Measurements from ENCODE around the gene RXRB. TPM values are rescaled to one million over a fixed set of nuclear protein-coding genes. Genes with fewer than 3 reads are reported as not detected.

The RXRB gene
- total and polyA plus RNA-seq, 2 of the 13 experiments (the other 11 are each of a cell fraction or from before 2014, with no cell fraction given) = 26.7 to 55.7 TPM

- TF ChIP-seq ZBTB21 (CRISPR knock-in tag; IDR thresholded peaks at IDR 0.05) = 0 out of 2 replicates have a peak, but pooled peaks have one; percentile 28
- TF ChIP-seq, protein P1, sequence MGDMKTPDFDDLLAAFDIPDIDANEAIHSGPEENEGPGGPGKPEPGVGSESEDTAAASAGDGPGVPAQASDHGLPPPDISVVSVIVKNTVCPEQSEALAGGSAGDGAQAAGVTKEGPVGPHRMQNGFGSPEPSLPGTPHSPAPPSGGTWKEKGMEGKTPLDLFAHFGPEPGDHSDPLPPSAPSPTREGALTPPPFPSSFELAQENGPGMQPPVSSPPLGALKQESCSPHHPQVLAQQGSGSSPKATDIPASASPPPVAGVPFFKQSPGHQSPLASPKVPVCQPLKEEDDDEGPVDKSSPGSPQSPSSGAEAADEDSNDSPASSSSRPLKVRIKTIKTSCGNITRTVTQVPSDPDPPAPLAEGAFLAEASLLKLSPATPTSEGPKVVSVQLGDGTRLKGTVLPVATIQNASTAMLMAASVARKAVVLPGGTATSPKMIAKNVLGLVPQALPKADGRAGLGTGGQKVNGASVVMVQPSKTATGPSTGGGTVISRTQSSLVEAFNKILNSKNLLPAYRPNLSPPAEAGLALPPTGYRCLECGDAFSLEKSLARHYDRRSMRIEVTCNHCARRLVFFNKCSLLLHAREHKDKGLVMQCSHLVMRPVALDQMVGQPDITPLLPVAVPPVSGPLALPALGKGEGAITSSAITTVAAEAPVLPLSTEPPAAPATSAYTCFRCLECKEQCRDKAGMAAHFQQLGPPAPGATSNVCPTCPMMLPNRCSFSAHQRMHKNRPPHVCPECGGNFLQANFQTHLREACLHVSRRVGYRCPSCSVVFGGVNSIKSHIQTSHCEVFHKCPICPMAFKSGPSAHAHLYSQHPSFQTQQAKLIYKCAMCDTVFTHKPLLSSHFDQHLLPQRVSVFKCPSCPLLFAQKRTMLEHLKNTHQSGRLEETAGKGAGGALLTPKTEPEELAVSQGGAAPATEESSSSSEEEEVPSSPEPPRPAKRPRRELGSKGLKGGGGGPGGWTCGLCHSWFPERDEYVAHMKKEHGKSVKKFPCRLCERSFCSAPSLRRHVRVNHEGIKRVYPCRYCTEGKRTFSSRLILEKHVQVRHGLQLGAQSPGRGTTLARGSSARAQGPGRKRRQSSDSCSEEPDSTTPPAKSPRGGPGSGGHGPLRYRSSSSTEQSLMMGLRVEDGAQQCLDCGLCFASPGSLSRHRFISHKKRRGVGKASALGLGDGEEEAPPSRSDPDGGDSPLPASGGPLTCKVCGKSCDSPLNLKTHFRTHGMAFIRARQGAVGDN (CRISPR knock-in tag; IDR thresholded peaks at IDR 0.05) = peak; percentile 91
- peak; percentile 87; the same call in 1 of the 2 replicates for TF ChIP-seq KLF15 (CRISPR knock-in tag; IDR thresholded peaks at IDR 0.05; ENCODE audit: borderline replicate concordance)
- TF ChIP-seq, protein P2, sequence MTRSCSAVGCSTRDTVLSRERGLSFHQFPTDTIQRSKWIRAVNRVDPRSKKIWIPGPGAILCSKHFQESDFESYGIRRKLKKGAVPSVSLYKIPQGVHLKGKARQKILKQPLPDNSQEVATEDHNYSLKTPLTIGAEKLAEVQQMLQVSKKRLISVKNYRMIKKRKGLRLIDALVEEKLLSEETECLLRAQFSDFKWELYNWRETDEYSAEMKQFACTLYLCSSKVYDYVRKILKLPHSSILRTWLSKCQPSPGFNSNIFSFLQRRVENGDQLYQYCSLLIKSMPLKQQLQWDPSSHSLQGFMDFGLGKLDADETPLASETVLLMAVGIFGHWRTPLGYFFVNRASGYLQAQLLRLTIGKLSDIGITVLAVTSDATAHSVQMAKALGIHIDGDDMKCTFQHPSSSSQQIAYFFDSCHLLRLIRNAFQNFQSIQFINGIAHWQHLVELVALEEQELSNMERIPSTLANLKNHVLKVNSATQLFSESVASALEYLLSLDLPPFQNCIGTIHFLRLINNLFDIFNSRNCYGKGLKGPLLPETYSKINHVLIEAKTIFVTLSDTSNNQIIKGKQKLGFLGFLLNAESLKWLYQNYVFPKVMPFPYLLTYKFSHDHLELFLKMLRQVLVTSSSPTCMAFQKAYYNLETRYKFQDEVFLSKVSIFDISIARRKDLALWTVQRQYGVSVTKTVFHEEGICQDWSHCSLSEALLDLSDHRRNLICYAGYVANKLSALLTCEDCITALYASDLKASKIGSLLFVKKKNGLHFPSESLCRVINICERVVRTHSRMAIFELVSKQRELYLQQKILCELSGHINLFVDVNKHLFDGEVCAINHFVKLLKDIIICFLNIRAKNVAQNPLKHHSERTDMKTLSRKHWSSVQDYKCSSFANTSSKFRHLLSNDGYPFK (CRISPR knock-in tag; IDR thresholded peaks at IDR 0.05; ENCODE audit: borderline replicate concordance) = 0 out of 2 replicates have a peak, but pooled peaks have one; percentile 52
- no peak for TF ChIP-seq TRIM24 (CRISPR knock-in tag; IDR thresholded peaks at IDR 0.05)
- peak; percentile 83; the same call in 1 of the 2 replicates for TF ChIP-seq TBX2 (CRISPR knock-in tag; IDR thresholded peaks at IDR 0.05; ENCODE audit: borderline replicate concordance)
- peak; percentile 45 for TF ChIP-seq ZNF609 (CRISPR knock-in tag; IDR thresholded peaks at IDR 0.05; ENCODE audit: borderline replicate concordance)
- no peak for TF ChIP-seq ZNF33A (CRISPR knock-in tag; IDR thresholded peaks at IDR 0.05; ENCODE audit: borderline replicate concordance)
- peak; percentile 72; the same call in 1 of the 2 replicates for TF ChIP-seq ZNF367 (CRISPR knock-in tag; IDR thresholded peaks at IDR 0.05; ENCODE audit: borderline replicate concordance)
- TF ChIP-seq, protein P3, sequence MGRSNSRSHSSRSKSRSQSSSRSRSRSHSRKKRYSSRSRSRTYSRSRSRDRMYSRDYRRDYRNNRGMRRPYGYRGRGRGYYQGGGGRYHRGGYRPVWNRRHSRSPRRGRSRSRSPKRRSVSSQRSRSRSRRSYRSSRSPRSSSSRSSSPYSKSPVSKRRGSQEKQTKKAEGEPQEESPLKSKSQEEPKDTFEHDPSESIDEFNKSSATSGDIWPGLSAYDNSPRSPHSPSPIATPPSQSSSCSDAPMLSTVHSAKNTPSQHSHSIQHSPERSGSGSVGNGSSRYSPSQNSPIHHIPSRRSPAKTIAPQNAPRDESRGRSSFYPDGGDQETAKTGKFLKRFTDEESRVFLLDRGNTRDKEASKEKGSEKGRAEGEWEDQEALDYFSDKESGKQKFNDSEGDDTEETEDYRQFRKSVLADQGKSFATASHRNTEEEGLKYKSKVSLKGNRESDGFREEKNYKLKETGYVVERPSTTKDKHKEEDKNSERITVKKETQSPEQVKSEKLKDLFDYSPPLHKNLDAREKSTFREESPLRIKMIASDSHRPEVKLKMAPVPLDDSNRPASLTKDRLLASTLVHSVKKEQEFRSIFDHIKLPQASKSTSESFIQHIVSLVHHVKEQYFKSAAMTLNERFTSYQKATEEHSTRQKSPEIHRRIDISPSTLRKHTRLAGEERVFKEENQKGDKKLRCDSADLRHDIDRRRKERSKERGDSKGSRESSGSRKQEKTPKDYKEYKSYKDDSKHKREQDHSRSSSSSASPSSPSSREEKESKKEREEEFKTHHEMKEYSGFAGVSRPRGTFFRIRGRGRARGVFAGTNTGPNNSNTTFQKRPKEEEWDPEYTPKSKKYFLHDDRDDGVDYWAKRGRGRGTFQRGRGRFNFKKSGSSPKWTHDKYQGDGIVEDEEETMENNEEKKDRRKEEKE (IDR thresholded peaks at IDR 0.05) = no peak
- TF ChIP-seq ZNF841 (CRISPR knock-in tag; IDR thresholded peaks at IDR 0.05; ENCODE audit: borderline replicate concordance) = no peak
Observed at GRCh38 chr6:33248932-33249731, 48.7 kb upstream of the RXRB start (continued).
